ENCODE measurements around the gene KHK.

KHK gene

DNA sequence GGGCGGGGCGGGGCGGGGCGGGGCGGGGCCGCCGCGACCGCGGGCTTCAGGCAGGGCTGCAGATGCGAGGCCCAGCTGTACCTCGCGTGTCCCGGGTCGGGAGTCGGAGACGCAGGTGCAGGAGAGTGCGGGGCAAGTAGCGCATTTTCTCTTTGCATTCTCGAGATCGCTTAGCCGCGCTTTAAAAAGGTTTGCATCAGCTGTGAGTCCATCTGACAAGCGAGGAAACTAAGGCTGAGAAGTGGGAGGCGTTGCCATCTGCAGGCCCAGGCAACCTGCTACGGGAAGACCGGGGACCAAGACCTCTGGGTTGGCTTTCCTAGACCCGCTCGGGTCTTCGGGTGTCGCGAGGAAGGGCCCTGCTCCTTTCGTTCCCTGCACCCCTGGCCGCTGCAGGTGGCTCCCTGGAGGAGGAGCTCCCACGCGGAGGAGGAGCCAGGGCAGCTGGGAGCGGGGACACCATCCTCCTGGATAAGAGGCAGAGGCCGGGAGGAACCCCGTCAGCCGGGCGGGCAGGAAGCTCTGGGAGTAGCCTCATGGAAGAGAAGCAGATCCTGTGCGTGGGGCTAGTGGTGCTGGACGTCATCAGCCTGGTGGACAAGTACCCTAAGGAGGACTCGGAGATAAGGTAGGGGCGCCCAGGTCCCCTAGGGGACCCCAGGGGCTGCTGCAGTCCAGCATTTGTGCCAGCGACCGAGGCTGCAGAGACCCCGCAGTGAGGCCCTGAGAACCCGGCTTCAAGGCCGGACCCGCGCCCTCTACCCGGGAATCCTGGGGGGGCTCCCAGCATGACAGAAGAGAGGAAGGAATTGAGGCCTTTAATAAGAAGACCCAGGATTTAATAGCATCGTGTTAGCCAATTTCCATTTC, at the start of gene KHK:
Gene KHK, plus strand, starts transcription at position 49 of the 870 bp plus-strand sequence. Its CDS starts 488 bp downstream, at position 537.
- DNase-seq (ENCODE audit: low read depth), result peak; percentile 36

DNA sequence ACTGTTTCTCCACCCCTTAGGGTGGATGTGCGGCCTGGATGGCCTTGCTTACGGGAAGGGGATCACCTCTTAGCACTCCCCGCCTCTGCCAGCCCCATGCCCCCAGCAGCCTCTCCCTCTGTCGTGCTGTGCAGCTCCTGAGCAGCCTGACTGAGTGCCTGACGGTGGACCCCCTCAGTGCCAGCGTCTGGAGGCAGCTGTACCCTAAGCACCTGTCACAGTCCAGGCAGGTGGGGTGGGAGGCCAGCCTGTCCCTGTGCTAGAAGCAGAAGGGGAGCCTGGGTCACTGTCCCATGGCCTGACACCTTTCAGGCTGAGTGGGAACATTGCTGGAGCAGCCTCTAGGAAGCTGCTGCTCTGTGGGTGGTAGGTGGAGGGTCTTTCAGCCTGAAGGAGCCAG, 48.6 kb upstream of the KHK start:
- no peak for DNase-seq (ENCODE audit: low read depth)

DNA sequence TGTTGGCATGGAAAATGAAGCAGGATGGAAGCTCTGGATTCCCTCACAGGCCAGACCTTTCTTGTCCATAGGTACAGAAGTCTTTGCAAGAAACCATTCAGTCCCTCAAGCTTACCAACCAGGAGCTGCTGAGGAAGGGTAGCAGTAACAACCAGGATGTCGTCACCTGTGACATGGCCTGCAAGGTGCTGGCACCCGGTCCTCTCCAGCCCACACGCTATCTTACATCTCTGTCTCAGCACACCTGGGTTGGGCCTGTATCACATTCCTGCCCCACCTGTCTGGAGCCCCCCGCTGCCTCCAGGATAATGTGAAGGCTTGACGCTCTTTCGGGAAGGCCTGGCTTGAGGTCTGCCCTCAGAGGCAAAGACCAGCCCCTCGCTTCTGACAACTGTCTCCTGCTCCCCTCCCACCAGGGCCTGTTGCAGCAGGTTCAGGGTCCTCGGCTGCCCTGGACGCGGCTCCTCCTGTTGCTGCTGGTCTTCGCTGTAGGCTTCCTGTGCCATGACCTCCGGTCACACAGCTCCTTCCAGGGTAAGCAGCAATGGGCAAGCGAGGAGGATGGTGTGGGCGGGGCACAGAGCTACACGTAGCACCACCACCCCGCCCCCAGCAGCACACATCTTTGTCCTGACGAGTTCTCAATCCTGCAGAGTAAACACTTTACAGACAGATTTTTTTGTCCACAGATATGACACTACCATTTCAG, 47.8 kb upstream of the KHK start:
- no peak for DNase-seq (ENCODE audit: low read depth)

DNA sequence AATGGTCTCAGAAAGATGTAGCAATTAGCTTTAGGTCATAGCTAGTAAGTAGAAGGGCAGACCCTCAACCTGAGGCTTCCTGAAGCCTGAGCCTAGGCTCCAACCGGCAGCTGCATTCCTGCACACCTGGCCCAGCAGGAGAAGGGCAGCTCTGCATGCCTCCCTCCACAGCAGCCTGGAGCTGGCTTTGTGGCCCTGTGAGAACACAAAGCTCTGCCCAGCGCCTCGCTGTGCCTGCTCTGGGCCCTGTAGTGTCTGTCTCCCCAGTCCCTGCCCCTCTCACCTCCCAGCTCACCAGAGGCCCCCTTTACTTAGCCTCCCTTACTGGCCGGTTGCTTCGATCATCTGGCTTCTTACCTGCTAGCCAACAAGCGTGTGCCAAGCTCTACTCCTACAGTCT, 47.1 kb upstream of the KHK start:
- no peak for DNase-seq (ENCODE audit: low read depth)

DNA sequence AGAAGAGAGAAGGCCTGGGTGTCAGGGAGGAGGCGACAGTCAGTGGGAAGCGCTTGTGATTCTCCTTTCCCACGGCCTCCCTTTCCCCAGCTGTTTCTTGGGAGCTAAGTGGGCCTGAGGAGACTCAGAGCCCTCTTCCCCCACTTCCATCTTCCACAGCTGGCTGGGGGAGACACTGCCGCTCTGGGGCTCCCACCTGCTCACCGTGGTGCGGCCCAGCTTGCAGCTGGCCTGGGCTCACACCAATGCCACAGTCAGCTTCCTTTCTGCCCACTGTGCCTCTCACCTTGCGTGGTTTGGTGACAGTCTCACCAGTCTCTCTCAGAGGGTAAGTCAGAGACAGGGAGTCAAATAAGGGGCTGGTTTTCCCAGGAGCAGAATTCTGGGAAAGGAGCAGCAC, 46.7 kb upstream of the KHK start:
- DNase-seq (ENCODE audit: low read depth), result no peak

DNA sequence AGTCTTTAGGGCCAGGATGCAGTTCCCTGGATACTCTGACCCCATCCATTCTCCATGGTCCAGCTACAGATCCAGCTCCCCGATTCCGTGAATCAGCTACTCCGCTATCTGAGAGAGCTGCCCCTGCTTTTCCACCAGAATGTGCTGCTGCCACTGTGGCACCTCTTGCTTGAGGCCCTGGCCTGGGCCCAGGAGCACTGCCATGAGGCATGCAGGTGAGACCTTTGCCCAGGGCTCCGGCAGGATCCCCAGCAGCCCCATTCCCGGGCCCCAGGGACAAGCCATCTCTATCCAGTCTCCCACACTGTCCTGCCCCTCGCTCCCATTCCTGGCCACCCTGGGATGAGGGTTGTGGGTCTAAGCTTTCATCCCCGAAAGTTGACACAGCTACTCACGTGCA, 46.3 kb upstream of the KHK start:
- DNase-seq (ENCODE audit: low read depth), result no peak

DNA sequence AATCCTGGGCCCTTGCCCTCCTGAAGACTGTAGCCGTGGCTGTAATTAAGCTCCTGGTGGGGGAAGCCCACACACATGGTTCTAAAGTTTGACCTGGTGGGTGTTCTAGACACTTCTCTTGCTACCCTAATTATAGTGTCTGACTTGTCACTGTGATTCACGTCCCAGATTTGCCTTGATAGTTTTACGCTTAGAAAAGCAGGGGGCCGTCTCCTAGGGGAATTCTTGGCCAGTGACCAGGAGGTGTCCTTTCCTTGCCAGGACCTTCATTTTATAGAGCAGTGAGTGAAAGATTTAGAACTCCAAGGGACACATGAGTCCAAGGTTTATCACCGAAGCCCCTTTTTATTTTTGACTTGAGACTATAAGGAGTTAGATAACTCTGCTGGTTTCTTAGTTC, 44.8 kb upstream of the KHK start:
- no peak for DNase-seq (ENCODE audit: low read depth)

DNA sequence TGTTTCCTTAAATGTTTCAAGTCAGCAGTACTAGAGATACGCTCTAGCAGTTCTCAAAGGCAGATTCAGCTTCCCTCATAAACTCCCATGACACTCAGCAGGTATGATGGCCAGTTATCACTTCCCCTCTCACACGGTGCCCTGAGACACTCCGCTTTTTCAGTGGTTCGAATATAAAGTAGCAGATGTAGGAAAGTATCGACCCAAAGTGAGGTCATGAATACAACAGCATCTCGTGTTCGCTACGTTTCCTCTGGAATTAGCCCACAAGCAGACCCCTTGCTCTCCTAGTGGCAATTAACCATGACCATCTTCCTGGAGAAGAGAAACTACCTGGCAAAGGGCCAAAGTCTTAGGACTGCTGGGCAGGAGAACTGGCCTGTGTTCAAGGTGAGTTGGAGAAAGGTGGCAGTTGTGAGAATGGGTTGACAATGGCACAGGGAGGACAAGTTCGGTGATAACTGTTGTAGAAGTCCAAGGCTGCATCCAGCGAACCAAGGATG, 44.4 kb upstream of the KHK start:
- DNase-seq (ENCODE audit: low read depth), result no peak

DNA sequence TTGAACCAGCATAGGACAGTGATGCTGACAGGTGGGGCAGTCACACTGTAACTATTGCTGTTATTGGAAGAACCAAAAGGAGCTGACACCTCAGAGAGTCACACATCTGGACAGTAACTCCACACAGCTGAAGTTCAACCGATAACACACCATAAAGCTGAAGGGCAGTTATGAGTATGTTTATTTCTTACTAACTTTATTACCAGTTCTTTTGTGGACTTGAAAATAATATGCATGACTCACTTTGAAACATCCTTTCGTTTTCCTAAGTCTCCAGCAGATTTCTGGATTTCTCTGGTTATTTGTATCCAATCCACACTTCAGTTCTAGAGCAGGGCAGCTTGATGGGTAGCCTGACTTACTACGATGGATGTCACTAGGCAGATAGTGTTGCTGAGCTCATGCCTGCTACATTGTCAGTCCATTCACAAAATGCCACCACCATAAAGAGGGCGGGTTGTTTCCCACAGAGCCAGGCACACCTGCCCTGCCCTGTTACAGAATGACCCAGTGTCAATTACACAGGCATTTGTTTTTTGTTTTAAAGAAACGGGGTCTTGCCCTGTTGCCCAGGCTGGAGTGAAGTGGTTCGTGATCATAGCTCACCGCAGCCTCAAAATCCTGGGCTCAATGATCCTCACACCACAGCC, 43.5 kb upstream of the KHK start:
- DNase-seq (ENCODE audit: low read depth), result peak; percentile 34

DNA sequence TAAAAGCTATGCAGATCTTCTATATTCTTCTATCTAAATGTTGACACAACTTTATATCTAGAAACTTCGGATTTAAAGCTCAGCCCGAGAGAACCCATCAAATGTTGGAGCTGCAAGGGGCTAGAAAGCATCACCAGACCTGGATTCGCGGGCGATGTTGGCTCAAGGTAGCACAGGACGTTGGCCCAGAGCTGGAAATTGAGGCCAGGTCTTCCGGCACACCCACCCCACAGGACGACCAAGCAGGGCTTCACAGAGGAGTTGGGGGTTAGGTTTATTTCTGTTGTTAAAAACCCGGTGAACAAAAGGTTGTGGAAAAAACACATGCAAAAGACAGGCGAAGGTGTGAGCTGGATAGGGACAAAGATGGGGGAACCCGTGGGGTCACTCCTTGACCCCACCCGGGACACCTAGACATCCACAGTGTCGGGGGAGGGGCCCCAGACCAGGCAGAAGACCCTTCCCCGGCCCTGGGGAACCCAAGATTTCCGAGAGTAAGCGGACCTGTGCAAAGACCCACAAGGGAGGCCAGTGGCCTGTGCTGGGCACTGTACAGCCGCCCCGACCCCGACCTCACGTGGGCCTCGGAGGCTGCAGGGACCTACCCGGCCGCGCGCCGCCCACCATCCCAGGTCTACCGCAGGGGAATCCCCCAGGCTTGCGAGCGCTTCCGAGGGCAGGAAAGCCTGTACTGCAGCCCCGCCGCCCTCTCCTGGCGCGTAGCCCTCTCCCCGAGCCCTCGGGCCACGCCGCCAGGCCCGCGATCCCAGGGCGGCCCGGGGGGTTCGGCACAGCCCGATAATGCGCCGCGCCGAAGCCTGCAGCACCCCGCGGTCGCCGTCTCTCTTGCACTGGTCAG, 36.9 kb upstream of the KHK start:
- peak; percentile 63 for DNase-seq (ENCODE audit: low read depth)

DNA sequence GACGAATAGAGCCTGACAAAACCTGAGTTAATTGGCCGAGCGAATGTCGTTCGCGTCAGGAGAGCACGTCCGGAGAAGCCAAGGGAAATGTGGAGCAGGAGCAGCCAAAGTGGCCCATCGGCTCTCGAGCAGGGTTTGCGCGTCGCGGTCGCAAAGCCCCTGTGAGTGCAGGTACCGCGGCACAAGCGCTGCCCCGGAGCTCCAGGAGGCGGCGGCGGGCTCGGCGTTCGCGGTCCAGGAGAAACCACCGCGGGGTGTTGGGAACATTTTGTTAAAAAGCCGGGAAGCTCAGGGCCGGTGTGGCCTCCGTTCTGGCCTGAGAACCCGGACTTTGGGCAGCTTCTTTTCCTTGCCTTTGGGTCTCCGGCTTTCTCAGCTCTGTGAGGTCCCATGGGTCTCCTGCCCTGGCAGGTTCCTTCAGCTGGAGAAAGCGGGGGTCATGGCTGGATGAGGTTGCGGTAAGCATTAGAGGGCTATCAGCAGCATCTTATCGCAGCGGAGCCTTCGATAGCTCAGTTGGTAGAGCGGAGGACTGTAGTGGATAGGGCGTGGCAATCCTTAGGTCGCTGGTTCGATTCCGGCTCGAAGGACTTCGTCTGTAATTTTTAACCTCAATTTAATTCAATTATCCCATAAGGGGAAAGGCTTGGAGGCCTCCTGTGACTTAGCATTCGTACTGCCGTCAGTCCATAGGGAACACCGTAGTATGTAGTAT, 36.1 kb upstream of the KHK start:
- DNase-seq (ENCODE audit: low read depth), result peak; percentile 96

DNA sequence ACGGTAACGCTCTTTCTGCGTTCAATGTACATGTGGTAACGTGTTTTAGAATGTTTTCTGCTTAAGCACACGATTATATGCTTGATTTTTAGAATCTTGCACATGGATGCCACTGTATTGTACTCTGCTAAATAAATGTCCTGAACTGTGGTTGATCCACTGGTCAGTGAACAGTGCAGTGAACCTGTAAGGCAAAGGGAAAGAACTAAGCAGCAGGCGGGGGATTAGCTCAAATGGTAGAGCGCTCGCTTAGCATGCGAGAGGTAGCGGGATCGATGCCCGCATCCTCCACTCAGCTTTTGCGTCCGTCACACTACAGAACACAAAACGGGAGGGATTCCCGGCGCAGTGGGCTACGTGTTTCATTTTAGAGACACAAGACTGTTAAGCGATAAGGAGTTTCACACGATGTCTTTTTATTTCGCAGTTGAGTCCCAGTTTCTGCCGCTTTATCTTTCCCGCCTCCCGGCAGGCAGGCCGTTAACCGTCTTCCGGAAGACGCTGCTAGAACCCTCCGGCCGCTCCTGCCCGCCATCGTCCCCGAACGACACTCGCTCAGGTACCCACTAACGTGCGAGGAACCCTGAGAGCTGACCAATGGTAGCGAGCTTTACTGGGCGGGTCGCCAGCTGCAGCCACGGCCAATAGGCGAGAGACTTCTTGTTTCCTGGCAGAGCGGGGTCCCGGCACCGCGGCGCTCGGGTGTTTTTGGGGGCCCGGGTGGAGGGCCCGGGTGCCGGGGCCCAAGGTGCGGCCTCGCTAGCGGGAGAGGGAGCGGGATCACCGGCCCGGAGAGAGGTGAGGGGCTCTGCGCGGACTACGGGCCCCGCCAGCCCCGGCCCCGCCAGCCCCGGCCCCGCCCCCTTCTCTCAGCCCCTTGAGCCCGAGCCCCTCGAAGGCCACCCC, 35.3 kb upstream of the KHK start, which contains the start of gene AGBL5:
Gene AGBL5, plus strand, starts transcription at position 673 of the 906 bp plus-strand sequence. CDS start 1,291 bp downstream, outside the sequence.
- peak; percentile 91 for DNase-seq (ENCODE audit: low read depth)

DNA sequence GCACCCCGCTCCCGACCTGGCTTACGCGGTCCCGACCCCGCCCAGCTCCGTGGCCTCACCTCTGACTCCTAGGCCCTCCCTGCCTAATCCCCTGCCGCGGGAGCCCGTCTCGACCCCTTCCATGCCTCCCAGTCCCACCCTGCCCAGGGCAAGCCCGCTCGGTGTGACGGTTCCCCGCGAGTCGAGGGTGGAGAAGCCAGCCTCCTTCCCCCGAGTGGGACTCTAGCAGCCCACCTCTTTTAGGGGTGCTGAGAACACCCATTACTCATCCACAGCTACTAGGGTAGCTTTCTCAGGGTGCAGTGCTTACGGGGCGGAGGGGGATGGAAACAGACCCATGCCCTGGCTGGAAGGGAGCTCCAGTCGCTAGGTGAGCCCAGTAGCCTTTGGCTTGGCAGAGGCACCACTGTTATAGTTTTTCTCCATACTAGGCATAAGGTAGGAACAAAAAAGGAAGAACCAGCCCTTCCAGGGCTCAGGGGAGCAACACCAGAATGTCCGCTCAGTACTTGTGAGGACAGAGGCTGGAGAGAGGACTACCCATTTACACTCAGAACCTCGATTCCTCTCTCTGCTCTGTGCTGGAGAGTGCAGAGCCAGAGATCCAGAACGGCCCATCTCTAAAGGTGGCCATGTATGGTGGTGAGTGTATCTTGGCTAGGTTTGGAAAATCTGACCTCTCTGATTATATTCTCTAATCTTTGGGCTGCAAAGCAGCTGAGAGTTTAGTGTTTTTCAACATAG, 34.5 kb upstream of the KHK start:
- DNase-seq (ENCODE audit: low read depth), result no peak

DNA sequence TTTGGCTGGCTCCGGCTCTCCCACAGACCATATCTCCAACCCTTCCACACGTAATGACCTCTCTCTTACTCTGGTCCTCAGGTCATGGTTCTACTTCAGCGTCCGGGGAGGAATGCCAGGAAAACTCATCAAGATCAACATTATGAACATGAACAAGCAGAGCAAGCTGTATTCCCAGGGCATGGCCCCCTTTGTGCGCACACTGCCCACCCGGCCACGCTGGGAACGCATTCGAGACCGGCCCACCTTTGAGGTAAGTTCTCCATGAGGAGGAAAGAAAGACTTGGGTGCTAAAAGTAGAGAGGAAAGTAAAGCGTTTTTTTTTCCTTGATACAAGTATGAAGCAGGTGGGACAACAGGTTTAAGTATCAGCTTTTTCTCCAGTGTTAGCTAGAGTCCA, 33.3 kb upstream of the KHK start:
- DNase-seq (ENCODE audit: low read depth), result no peak

DNA sequence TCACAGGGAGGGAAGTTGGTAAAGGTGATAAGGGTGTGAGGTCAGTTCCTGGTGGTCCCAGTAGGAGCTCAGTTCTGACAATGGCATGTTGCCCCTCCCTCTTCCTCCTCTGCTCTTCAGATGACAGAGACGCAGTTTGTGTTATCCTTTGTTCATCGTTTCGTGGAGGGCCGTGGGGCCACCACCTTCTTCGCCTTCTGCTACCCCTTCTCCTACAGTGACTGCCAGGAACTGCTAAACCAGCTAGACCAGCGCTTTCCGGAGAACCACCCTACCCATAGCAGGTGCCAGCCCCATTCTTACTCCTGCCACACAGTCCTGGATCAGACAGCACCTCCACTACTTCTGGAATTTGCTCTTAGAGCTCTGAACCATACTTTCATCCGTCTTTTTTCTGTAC, 32.8 kb upstream of the KHK start:
- DNase-seq (ENCODE audit: low read depth), result no peak

DNA sequence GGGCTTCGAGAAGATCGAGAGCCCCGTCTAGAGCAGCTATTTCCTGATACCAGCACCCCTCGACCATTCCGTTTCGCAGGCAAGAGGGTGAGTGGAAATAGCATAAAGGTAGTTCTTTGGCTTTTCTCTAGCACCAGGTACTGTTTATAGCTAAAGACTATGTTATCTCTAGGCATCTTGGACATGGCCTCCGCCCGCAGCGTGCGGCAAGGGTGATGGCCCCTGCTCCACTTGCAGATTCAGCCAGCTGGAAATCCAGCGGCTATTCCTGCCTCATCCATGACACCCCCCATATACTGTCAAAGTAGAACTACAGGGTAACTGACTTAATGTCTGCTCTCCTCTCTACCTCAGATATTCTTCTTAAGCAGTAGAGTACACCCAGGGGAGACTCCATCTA, 31.9 kb upstream of the KHK start:
- no peak for DNase-seq (ENCODE audit: low read depth)

DNA sequence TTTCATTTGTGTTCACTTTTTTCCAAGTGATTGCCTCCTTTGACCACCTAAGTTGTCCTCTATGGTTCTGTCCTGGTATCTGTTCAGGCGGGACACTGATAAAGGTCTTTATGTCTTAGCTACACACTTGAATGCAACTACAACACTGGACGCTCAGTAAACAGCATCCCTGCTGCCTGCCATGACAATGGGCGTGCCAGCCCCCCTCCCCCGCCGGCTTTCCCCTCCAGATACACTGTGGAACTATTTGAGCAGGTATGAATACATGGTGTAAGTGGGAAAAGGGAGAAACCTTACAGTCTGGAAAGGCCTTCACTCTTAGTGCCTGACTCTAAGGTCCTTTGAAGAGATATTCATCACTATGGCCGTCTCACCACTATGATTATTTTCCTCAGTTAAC, 29.4 kb upstream of the KHK start:
- no peak for DNase-seq (ENCODE audit: low read depth)

DNA sequence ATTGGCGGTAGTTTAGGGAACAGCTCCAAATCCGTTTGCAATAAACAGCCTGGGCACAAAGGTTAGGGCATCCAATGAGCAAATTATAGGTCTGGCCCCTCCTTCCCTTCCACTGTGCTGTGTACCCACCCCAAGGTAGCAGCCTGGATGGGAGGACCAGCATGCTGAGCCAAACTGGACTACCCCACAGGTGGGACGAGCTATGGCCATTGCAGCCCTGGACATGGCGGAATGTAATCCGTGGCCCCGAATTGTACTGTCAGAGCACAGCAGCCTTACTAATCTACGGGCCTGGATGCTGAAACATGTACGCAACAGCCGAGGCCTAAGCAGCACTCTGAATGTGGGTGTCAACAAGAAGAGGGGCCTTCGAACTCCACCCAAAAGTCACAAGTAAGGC, 28.4 kb upstream of the KHK start:
- DNase-seq (ENCODE audit: low read depth), result no peak

DNA sequence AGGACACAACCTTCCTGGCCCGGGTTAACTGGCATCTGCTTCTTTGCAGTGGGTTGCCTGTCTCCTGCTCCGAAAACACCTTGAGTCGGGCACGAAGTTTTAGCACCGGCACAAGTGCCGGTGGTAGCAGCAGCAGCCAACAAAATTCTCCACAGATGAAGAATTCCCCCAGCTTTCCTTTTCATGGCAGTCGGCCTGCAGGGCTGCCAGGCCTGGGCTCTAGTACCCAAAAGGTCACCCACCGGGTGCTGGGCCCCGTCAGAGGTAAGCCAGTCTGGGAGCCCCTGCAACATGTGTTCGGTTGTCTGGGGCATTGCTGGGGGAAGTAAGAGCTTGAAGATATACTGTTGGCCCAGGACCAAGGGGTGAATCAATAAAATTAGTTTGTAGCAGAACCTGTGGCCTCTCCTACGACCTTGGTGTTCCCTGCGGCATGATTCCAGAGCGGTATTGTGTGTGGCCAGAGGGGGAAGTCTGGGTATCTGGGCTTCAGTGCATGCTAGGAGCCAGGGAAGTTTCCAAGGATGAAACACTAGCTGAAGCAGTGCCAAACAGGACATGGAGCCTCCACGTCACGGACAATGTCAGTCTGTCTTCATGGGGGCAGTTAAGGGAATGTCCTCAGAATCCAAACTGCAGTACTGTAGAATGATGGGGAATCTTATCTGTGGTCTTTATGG, 27.3 kb upstream of the KHK start:
- no peak for DNase-seq (ENCODE audit: low read depth)
